Glutamatergic neuron (in vitro differentiated cells): ENCODE data around the gene BTG4. TPM values are rescaled to one million over a fixed set of nuclear protein-coding genes. Genes with fewer than 3 reads are reported as not detected.

Experiments used
- DNase-seq: peaks from one replicate; pipeline ENCODE4 v3.0.0; 2022
- H3K27ac Mint-ChIP-seq: one replicate; pipeline ENCODE4 v1.8.0; 2020; ENCODE audit warnings: mild to moderate bottlenecking, mixed read lengths, inconsistent platforms; ENCODE audit not compliant: unreplicated experiment
- H3K27me3 Mint-ChIP-seq: one replicate; pipeline ENCODE4 v1.8.0; 2020; ENCODE audit warnings: mild to moderate bottlenecking, moderate library complexity, mixed read lengths, inconsistent platforms; ENCODE audit not compliant: unreplicated experiment
- H3K36me3 Mint-ChIP-seq: one replicate; pipeline ENCODE4 v1.8.0; 2020; ENCODE audit warnings: mild to moderate bottlenecking, mixed read lengths, inconsistent platforms; ENCODE audit not compliant: unreplicated experiment
- H3K4me1 Mint-ChIP-seq: one replicate; pipeline ENCODE4 v1.8.0; 2020; ENCODE audit warnings: mild to moderate bottlenecking, low read depth, mixed read lengths, inconsistent platforms; ENCODE audit not compliant: unreplicated experiment
- H3K4me3 Mint-ChIP-seq: one replicate; pipeline ENCODE4 v1.8.0; 2020; ENCODE audit warnings: mild to moderate bottlenecking, mixed read lengths, inconsistent platforms; ENCODE audit not compliant: unreplicated experiment
- H3K9me3 Mint-ChIP-seq: one replicate; pipeline ENCODE4 v1.8.0; 2020; ENCODE audit warnings: mild to moderate bottlenecking, moderate library complexity, mixed read lengths, inconsistent platforms; ENCODE audit not compliant: unreplicated experiment
- CTCF ChIP-seq: fragments of 200-600 bp; sonication (generic); IDR thresholded peaks from one replicate; pipeline ENCODE4 v1.5.0; 2021; ENCODE audit not compliant: partially characterized antibody, unreplicated experiment
- long read RNA-seq: library from polyadenylated mRNA; unstranded; transcript quantifications from one replicate; pipeline ENCODE4 v2.0.0, GENCODE V29; 2020; ENCODE audit not compliant: unreplicated experiment
- total RNA-seq: library from RNA; stranded (reverse); fragmentation: NEBNext Ultra II Directional; extraction: Animal tissue kit (Norgen Biotek cat#: 25700); gene quantifications from one replicate; pipeline ENCODE4 v1.2.1, GENCODE V29; 2021; ENCODE audit not compliant: unreplicated experiment

The BTG4 gene
- not detected for total RNA-seq
- long read RNA-seq, result 0 reads

GRCh38 chr11:111512296-111513239, at the start of gene BTG4:
Gene BTG4 (minus strand): TSS chr11:111512386. CDS start chr11:111498776, 13,610 bp downstream.
- peak; percentile 65 for DNase-seq
- Mint-ChIP-seq H3K4me1 (no peaks in the 10 kb centered on the region), H3K27ac (no peak within 1 kb of the TSS), H3K27me3 (peaks cover 5% of the 10 kb centered on the region), H3K36me3 (no peaks in the 10 kb centered on the region), H3K9me3 (no peaks in the 10 kb centered on the region), H3K4me3 (peak within 1 kb of the TSS; percentile 88)
- no peak for TF ChIP-seq CTCF

GRCh38 chr11:111561791-111562325, 49.7 kb upstream of the BTG4 start:
- H3K4me1 Mint-ChIP-seq, result peaks cover 2% of the 10 kb centered on the region
- no peak overlapping the region for H3K27ac Mint-ChIP-seq
- no peaks in the 10 kb centered on the region for H3K36me3 Mint-ChIP-seq
- no peak overlapping the region for H3K4me3 Mint-ChIP-seq
- no peak for TF ChIP-seq CTCF
- H3K27me3 Mint-ChIP-seq, result peaks cover 1% of the 10 kb centered on the region
- H3K9me3 Mint-ChIP-seq, result peaks cover 5% of the 10 kb centered on the region
- no peak for DNase-seq

GRCh38 chr11:111561306-111561705, 49.1 kb upstream of the BTG4 start:
- Mint-ChIP-seq H3K9me3 (peaks cover 5% of the 10 kb centered on the region), H3K4me1 (peaks cover 2% of the 10 kb centered on the region), H3K27ac (no peak overlapping the region), H3K27me3 (no peaks in the 10 kb centered on the region), H3K4me3 (no peak overlapping the region), H3K36me3 (no peaks in the 10 kb centered on the region)
- no peak for TF ChIP-seq CTCF
- DNase-seq, result no peak

GRCh38 chr11:111560800-111561199, 48.6 kb upstream of the BTG4 start:
- no peak for DNase-seq
- H3K27ac Mint-ChIP-seq, result no peak overlapping the region
- H3K36me3 Mint-ChIP-seq, result no peaks in the 10 kb centered on the region
- H3K9me3 Mint-ChIP-seq, result peaks cover 5% of the 10 kb centered on the region
- TF ChIP-seq CTCF, result no peak
- H3K4me3 Mint-ChIP-seq, result no peak overlapping the region
- peaks cover 2% of the 10 kb centered on the region for H3K4me1 Mint-ChIP-seq
- no peaks in the 10 kb centered on the region for H3K27me3 Mint-ChIP-seq
